Stomach (tissue), 9 donors: ENCODE results near the gene ZNF516. TPM values are rescaled to one million over a fixed set of nuclear protein-coding genes. Genes with fewer than 3 reads are reported as not detected.

Experiments
- DNase-seq, 2 donors: peaks; one replicate each; pipeline versions ENCODE4 v3.0.0 to v3.0.0-alpha.2; 2013 to 2019
- H3K27ac ChIP-seq, 5 donors: fragments of 200-600 bp in 4 of 5; sonication (generic) in 4 of 5; one replicate each; pipeline ENCODE4 v1.5.1; 2013 to 2019; ENCODE audit warnings: mild to moderate bottlenecking in 1 of 5, moderate library complexity in 1 of 5
- H3K27me3 ChIP-seq, 3 donors: fragments of 200-600 bp; sonication (generic); one replicate each; pipeline ENCODE4 v1.5.1; 2017 to 2019; ENCODE audit warnings: mixed run types in 1 of 3
- H3K36me3 ChIP-seq, 4 donors: fragments of 200-600 bp; sonication (generic); 1 replicate in 3 of 4; 2 replicates in 1 of 4; pipeline ENCODE4 v1.5.1; 2016 to 2019
- H3K4me1 ChIP-seq, 4 donors: fragments of 200-600 bp; sonication (generic); one replicate each; pipeline ENCODE4 v1.5.1; 2016 to 2019
- H3K4me3 ChIP-seq, 4 donors: fragments of 200-600 bp; sonication (generic) in 3 of 4; one replicate each; pipeline ENCODE4 v1.5.1; 2016 to 2019; ENCODE audit warnings: mild to moderate bottlenecking in 1 of 4
- H3K9me3 ChIP-seq, 4 donors: fragments of 200-600 bp; sonication (generic); one replicate each; pipeline ENCODE4 v1.5.1; 2016 to 2019
- EP300 ChIP-seq: sonication (generic); formaldehyde crosslinking; IDR thresholded peaks from one replicate; pipeline ENCODE4 v1.6.1; 2017; ENCODE audit warnings: antibody characterized with exemption
- POLR2A ChIP-seq, 4 donors: fragments of 450-650 bp; IDR thresholded peaks; one replicate each; pipeline ENCODE4 v1.6.1; 2016; ENCODE audit warnings: antibody characterized with exemption in 4 of 4, control low read depth in 2 of 4, mild to moderate bottlenecking in 1 of 4, moderate library complexity in 1 of 4
- POLR2AphosphoS5 ChIP-seq, 3 donors: sonication (generic); formaldehyde crosslinking; IDR thresholded peaks; one replicate each; pipeline ENCODE4 v1.6.1; 2016; ENCODE audit warnings: antibody characterized with exemption in 3 of 3
- WGBS, 5 donors: extraction: QIAGEN DNeasy Blood & Tissue Kit in 3 of 5; methylation state at CpG; one replicate each; pipeline versions ENCODE4 v1.1.5 to v1.1.7; 2013 to 2018; 5-methylcytosine and 5-hydroxymethylcytosine counted together
- intact Hi-C: fragments of 100-400 bp; cut with DNase I; formaldehyde crosslinking; loops from one replicate; pipeline ENCODE4 v1.15.1; 2023; ENCODE audit warnings: low total_unique reads
- polyA plus RNA-seq, 3 donors: library from polyadenylated mRNA; stranded (reverse); fragments of 200-250 nt; gene quantifications; one replicate each; pipeline ENCODE4 v1.2.3, GENCODE V29; 2013
- total RNA-seq, 5 donors: library from RNA; depleted of rRNA; stranded (reverse); fragments of >200 nt; gene quantifications; one replicate each; pipeline versions ENCODE4 v1.1.0 to v1.2.3, GENCODE V29; 2014 to 2016
- TF ChIP-seq, protein P1 (sequence below), 7 experiments: fragments of 450-650 bp in 4 of 7; fragments of 200-600 bp in 3 of 7; sonication (generic) in 3 of 7; IDR thresholded peaks; one replicate each; pipeline ENCODE4 v1.5.1; 2016 to 2019; ENCODE audit warnings: antibody characterized with exemption in 7 of 7, control low read depth in 2 of 7, mild to moderate bottlenecking in 1 of 7
- donor health status: healthy with polysubstance abuse.
- donor health status: Bipolar disorder and iron deficiency.
- donor health status: healthy.

The ZNF516 gene
- total and polyA plus RNA-seq, 8 donors: 2.3 to 25.9 (median 14.4) TPM

DNA sequence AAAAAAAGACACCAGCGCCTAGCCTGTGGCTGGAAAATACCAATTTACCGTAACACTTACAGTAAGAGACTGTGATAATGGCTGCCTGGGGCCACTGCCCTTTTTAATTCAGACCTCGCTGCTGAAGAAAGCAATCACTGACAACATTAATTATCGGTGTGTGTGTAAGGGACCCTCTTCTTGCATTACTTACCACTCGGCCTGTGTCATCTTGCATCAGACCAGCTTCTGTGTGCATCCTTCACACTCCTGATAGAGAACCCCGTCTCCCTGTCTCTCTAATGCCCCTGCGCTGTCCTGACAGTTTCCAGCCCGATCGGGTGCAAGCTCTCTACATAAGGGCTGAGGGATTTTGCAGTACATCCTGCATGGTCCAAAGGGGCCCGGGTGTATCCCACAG lies 124.4 kb downstream of the ZNF516 start:
- H3K9me3 ChIP-seq: no peaks in the 10 kb centered on the region
- H3K27me3 ChIP-seq: no peaks in the 10 kb centered on the region
- peaks cover 4 to 42% (median 32%) of the 10 kb centered on the region in 4 donors for H3K36me3 ChIP-seq
- H3K4me3 ChIP-seq: no peak overlapping the region
- H3K4me1 ChIP-seq: peaks cover 0 to 15% (median 6%) of the 10 kb centered on the region in 4 donors
- intact Hi-C loops: no loop called here
- H3K27ac ChIP-seq: no peak overlapping the region
- no peak for TF ChIP-seq POLR2AphosphoS5 (IDR thresholded peaks at IDR 0.05)
- TF ChIP-seq EP300: no peak
- TF ChIP-seq, protein P1, sequence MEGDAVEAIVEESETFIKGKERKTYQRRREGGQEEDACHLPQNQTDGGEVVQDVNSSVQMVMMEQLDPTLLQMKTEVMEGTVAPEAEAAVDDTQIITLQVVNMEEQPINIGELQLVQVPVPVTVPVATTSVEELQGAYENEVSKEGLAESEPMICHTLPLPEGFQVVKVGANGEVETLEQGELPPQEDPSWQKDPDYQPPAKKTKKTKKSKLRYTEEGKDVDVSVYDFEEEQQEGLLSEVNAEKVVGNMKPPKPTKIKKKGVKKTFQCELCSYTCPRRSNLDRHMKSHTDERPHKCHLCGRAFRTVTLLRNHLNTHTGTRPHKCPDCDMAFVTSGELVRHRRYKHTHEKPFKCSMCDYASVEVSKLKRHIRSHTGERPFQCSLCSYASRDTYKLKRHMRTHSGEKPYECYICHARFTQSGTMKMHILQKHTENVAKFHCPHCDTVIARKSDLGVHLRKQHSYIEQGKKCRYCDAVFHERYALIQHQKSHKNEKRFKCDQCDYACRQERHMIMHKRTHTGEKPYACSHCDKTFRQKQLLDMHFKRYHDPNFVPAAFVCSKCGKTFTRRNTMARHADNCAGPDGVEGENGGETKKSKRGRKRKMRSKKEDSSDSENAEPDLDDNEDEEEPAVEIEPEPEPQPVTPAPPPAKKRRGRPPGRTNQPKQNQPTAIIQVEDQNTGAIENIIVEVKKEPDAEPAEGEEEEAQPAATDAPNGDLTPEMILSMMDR (IDR thresholded peaks at IDR 0.05): no peak
- no peak for TF ChIP-seq POLR2A (IDR thresholded peaks at IDR 0.05)
- DNase-seq: peak in 1 of 2 donors; percentile 10
- WGBS, 5 donors: 94 to 97% (median 97%) methylated on average over 10 of the region's 10 CpGs

DNA sequence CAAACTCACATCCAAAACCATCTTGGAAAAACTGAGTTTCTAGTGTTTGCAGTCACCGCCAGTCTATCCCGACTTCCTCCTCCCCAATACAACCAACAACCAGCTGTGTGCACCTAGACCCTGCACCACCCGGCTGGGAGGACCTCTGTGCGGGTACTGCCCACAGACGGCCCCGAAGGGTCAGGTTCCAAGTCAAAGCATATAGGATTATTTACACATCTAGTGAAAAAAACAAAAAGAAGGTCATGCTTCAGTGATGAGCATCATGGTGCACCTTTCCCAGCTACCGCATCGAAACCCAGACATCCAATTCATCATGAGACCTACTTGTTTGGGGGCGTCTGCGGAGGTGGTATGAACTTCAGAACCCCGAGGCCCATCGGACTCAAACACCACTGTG lies 124.8 kb downstream of the ZNF516 start:
- Histone ChIP-seq H3K27ac (no peak overlapping the region), H3K27me3 (no peaks in the 10 kb centered on the region), H3K9me3 (no peaks in the 10 kb centered on the region), H3K4me1 (peaks cover 0 to 10% (median 5%) of the 10 kb centered on the region in 4 donors), H3K36me3 (peaks cover 4 to 42% (median 32%) of the 10 kb centered on the region in 4 donors), H3K4me3 (no peak overlapping the region)
- no peak for DNase-seq
- TF ChIP-seq, protein P1 (IDR thresholded peaks at IDR 0.05): no peak
- TF ChIP-seq EP300 (no peak), POLR2A (IDR thresholded peaks at IDR 0.05) (no peak), POLR2AphosphoS5 (IDR thresholded peaks at IDR 0.05) (no peak)
- intact Hi-C loops: no loop called here
- WGBS, 5 donors: 94 to 97% (median 96%) methylated on average over 12 of the region's 12 CpGs

DNA sequence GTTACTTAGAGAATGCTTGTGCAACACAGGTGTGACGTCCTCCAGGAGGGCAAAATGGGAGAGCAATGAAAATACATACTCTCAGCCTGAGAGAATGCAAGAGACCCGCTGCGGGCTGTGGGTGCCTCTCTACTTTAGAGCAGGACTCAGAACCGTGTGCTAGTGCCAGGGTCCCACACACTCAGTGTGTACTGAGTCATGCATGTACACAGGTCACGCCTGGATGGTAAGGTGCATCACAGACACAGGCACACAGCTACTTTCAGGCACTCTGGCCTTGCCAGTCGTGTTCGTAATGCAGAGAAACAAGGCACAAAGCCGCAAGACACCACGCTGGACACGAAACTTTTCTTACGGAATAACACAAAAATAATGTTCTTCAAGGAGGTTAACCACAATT lies 125.3 kb downstream of the ZNF516 start:
- 93 to 97% (median 96%) methylated on average over 11 of the region's 11 CpGs for WGBS, 5 donors
- intact Hi-C loops: no loop called here
- peaks cover 0 to 6% (median 2%) of the 10 kb centered on the region in 4 donors for H3K4me1 ChIP-seq
- no peak for DNase-seq
- no peaks in the 10 kb centered on the region for H3K27me3 ChIP-seq
- no peak overlapping the region for H3K27ac ChIP-seq
- H3K9me3 ChIP-seq: no peaks in the 10 kb centered on the region
- TF ChIP-seq EP300 (no peak), POLR2AphosphoS5 (IDR thresholded peaks at IDR 0.05) (no peak)
- H3K36me3 ChIP-seq: peaks cover 4 to 42% (median 32%) of the 10 kb centered on the region in 4 donors
- H3K4me3 ChIP-seq: no peak overlapping the region

DNA sequence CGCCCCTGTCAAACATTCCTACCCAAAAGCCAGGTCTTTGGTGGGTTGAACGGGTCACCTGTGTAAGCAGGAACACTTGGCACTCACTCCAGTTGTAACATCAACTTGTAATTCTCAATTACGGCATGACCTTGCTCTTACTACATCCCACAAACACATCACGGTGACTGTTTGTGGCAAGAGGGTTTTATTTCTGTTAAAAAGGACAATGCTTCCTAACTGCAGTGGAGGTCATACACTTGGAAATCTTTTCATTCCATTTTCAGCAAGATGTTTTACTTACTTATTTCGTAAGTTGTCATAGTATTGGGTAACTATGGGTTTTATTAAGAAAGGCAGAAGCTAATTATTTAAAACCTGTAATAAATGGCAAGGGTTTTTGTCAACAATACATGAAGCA lies 126.1 kb downstream of the ZNF516 start:
- H3K4me3 ChIP-seq: no peak overlapping the region
- 78 to 90% (median 84%) methylated on average over 5 of the region's 5 CpGs for WGBS, 5 donors
- H3K27me3 ChIP-seq: no peaks in the 10 kb centered on the region
- DNase-seq: no peak
- intact Hi-C loops: no loop called here
- H3K4me1 ChIP-seq: peaks cover 0 to 4% (median under 1%) of the 10 kb centered on the region in 4 donors
- H3K9me3 ChIP-seq: no peaks in the 10 kb centered on the region
- H3K36me3 ChIP-seq: peaks cover 4 to 48% (median 32%) of the 10 kb centered on the region in 4 donors
- no peak for TF ChIP-seq POLR2AphosphoS5 (IDR thresholded peaks at IDR 0.05)
- TF ChIP-seq POLR2A (IDR thresholded peaks at IDR 0.05): no peak
- no peak for TF ChIP-seq EP300
- TF ChIP-seq, protein P1 (IDR thresholded peaks at IDR 0.05): no peak
- no peak overlapping the region for H3K27ac ChIP-seq

DNA sequence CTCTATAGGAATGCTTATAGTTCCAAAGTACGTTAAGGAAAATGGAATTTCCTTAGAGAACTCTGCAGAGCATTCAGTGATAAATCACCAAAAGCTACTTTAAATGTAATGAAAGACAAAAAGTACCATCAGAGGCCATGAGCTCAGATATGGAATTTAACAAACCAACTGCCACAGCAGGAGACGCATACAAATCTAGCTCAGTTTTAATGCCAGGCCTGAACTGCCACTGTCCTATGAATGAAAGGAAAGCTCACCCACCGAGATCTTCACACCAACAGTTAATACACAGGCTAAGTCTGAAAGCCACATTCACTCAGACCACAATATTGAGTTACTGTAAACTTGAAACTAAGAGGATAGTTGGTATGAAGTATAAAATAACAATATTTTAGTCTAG lies 126.8 kb downstream of the ZNF516 start:
- Histone ChIP-seq H3K27me3 (no peaks in the 10 kb centered on the region), H3K9me3 (no peaks in the 10 kb centered on the region), H3K4me3 (no peak overlapping the region), H3K36me3 (peaks cover 4 to 50% (median 35%) of the 10 kb centered on the region in 4 donors), H3K27ac (no peak overlapping the region), H3K4me1 (peaks cover 0 to 4% (median 2%) of the 10 kb centered on the region in 4 donors)
- WGBS, 5 donors: 81 to 88% (median 84%) methylated on average over 3 of the region's 3 CpGs
- TF ChIP-seq POLR2A (IDR thresholded peaks at IDR 0.05): no peak
- TF ChIP-seq, protein P1 (IDR thresholded peaks at IDR 0.05): no peak
- no peak for TF ChIP-seq EP300
- no peak for TF ChIP-seq POLR2AphosphoS5 (IDR thresholded peaks at IDR 0.05)
- intact Hi-C loops: no loop called here
- DNase-seq: no peak
